ENCODE data around the gene AS3MT.

DNA sequence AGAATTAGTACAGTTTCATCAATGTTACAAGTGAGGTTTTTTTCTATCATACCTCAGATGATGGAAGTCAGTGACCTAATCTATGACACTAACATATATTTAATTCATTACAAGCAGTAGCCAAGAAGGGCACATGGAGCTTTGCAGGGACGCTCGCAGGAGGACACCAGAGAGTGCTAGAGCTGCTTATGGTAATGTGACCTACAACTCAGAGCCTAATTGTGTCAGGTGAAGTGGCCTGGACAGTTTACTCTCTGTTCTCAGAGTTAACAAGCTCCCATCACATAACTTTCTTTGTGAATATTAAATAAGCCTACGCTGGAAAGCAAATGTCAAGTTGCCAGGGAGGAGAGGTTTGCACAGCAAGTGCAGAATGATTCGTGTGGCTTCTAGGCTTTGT, 37.2 kb downstream of the AS3MT start:
- TF ChIP-seq, protein P1, sequence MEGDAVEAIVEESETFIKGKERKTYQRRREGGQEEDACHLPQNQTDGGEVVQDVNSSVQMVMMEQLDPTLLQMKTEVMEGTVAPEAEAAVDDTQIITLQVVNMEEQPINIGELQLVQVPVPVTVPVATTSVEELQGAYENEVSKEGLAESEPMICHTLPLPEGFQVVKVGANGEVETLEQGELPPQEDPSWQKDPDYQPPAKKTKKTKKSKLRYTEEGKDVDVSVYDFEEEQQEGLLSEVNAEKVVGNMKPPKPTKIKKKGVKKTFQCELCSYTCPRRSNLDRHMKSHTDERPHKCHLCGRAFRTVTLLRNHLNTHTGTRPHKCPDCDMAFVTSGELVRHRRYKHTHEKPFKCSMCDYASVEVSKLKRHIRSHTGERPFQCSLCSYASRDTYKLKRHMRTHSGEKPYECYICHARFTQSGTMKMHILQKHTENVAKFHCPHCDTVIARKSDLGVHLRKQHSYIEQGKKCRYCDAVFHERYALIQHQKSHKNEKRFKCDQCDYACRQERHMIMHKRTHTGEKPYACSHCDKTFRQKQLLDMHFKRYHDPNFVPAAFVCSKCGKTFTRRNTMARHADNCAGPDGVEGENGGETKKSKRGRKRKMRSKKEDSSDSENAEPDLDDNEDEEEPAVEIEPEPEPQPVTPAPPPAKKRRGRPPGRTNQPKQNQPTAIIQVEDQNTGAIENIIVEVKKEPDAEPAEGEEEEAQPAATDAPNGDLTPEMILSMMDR (IDR thresholded peaks at IDR 0.05; ENCODE audit: low read length) = no peak
- TF ChIP-seq EZH2phosphoT487 (IDR thresholded peaks at IDR 0.05; ENCODE audit: low read length) = no peak
- no peak for TF ChIP-seq EZH2 (optimal IDR thresholded peaks at IDR 0.05; ENCODE audit: low read depth, low read length)

All from MM.1S (cell line).